ENCODE data around the gene NTM.

- TF ChIP-seq TAF1 (IDR thresholded peaks at IDR 0.05; ENCODE audit: borderline replicate concordance, low read depth, low read length): no peak
- TF ChIP-seq POLR2A (IDR thresholded peaks at IDR 0.05; ENCODE audit: low read depth, low read length): no peak
- TF ChIP-seq POLR2AphosphoS5 (IDR thresholded peaks at IDR 0.05; ENCODE audit: low read depth, low read length): no peak
These were observed 295.6 kb downstream of the NTM start for GRCh38 chr11:131666006-131666405.

All from GM12892 (cell line).